IPS-20b (cell line): Measurements from ENCODE around the gene TMEM145.
A peak's percentile ranks its signal among the peaks of the same experiment; 100 is the strongest.

Source experiments
- H3K27ac ChIP-seq: one replicate; pipeline ENCODE4 v1.5.1; 2013; ENCODE audit warnings: low read length
- H3K27me3 ChIP-seq: 2 replicates; pipeline ENCODE4 v1.6.1; 2013; ENCODE audit warnings: mild to moderate bottlenecking, low read length, inconsistent platforms; ENCODE audit not compliant: insufficient read depth
- H3K36me3 ChIP-seq: 2 replicates; pipeline ENCODE4 v1.6.1; 2013; ENCODE audit warnings: low read depth, mild to moderate bottlenecking, inconsistent platforms, low read length, moderate library complexity; ENCODE audit not compliant: insufficient read depth
- H3K4me1 ChIP-seq: 2 replicates; pipeline ENCODE4 v1.6.1; 2013; ENCODE audit warnings: mild to moderate bottlenecking, control low read depth, inconsistent platforms, low read length, moderate library complexity; ENCODE audit not compliant: insufficient read depth
- H3K4me3 ChIP-seq: 2 replicates; pipeline ENCODE4 v1.5.1; 2013; ENCODE audit warnings: mild to moderate bottlenecking, low read length, inconsistent platforms
- H3K9ac ChIP-seq: 2 replicates; pipeline ENCODE4 v1.6.1; 2013; ENCODE audit warnings: low read depth, mild to moderate bottlenecking, inconsistent platforms, low read length, moderate library complexity
- H3K9me3 ChIP-seq: 2 replicates; pipeline ENCODE4 v1.6.1; 2013; ENCODE audit warnings: mild to moderate bottlenecking, low read depth, low read length, inconsistent platforms; ENCODE audit not compliant: insufficient read depth

The TMEM145 gene

GRCh38 chr19:42306646-42307045, 6.5 kb upstream of the TMEM145 start:
- Histone ChIP-seq H3K4me1 (peaks cover 7% of the 10 kb centered on the region; the same call in 1 of the 2 replicates), H3K9me3 (no peaks in the 10 kb centered on the region), H3K4me3 (no peak overlapping the region), H3K27ac (no peak overlapping the region), H3K27me3 (no peaks in the 10 kb centered on the region), H3K9ac (no peak overlapping the region), H3K36me3 (no peaks in the 10 kb centered on the region)

GRCh38 chr19:42309686-42310085, 3.4 kb upstream of the TMEM145 start:
- H3K9ac ChIP-seq = no peak overlapping the region
- H3K9me3 ChIP-seq = no peaks in the 10 kb centered on the region
- no peaks in the 10 kb centered on the region for H3K36me3 ChIP-seq
- H3K27me3 ChIP-seq = peaks cover 24% of the 10 kb centered on the region
- no peak overlapping the region for H3K27ac ChIP-seq
- H3K4me1 ChIP-seq = peaks cover 4% of the 10 kb centered on the region; the same call in 1 of the 2 replicates
- H3K4me3 ChIP-seq = no peak overlapping the region

- Histone ChIP-seq H3K4me3 (no peak overlapping the region), H3K9ac (no peak overlapping the region), H3K27ac (no peak overlapping the region), H3K4me1 (peaks cover 4% of the 10 kb centered on the region; the same call in 1 of the 2 replicates), H3K27me3 (peaks cover 31% of the 10 kb centered on the region), H3K36me3 (no peaks in the 10 kb centered on the region), H3K9me3 (no peaks in the 10 kb centered on the region)
Measured at GRCh38 chr19:42311657-42312056, 1.5 kb upstream of the TMEM145 start.

- no peak overlapping the region for H3K4me3 ChIP-seq
- no peaks in the 10 kb centered on the region for H3K36me3 ChIP-seq
- H3K4me1 ChIP-seq = peaks cover 4% of the 10 kb centered on the region; the same call in 1 of the 2 replicates
- H3K9ac ChIP-seq = no peak overlapping the region
- H3K27me3 ChIP-seq = peaks cover 37% of the 10 kb centered on the region
- H3K27ac ChIP-seq = no peak overlapping the region
- H3K9me3 ChIP-seq = no peaks in the 10 kb centered on the region
Measured at GRCh38 chr19:42312370-42312769, 739 bp upstream of the TMEM145 start.

- no peaks in the 10 kb centered on the region for H3K9me3 ChIP-seq
- H3K36me3 ChIP-seq = no peaks in the 10 kb centered on the region
- no peak overlapping the region for H3K27ac ChIP-seq
- peak overlapping the region; percentile 27; the same call in 1 of the 2 replicates for H3K9ac ChIP-seq
- peaks cover 38% of the 10 kb centered on the region for H3K27me3 ChIP-seq
- H3K4me3 ChIP-seq = peak overlapping the region; percentile 75
- peaks cover 4% of the 10 kb centered on the region; the same call in 1 of the 2 replicates for H3K4me1 ChIP-seq
Measured at GRCh38 chr19:42313840-42314755, 989 bp downstream of the TMEM145 start.

- Histone ChIP-seq H3K36me3 (no peaks in the 10 kb centered on the region), H3K27me3 (peaks cover 38% of the 10 kb centered on the region), H3K9me3 (no peaks in the 10 kb centered on the region), H3K4me3 (no peak overlapping the region), H3K9ac (no peak overlapping the region), H3K4me1 (peaks cover 4% of the 10 kb centered on the region; the same call in 1 of the 2 replicates), H3K27ac (no peak overlapping the region)
Measured at GRCh38 chr19:42315024-42315423, 1.9 kb downstream of the TMEM145 start.

- Histone ChIP-seq H3K9ac (no peak overlapping the region), H3K36me3 (no peaks in the 10 kb centered on the region), H3K4me3 (no peak overlapping the region), H3K9me3 (no peaks in the 10 kb centered on the region), H3K27ac (no peak overlapping the region), H3K4me1 (peaks cover 4% of the 10 kb centered on the region; the same call in 1 of the 2 replicates), H3K27me3 (peaks cover 44% of the 10 kb centered on the region)
Measured at GRCh38 chr19:42316223-42317211, 3.4 kb downstream of the TMEM145 start.

- H3K4me1 ChIP-seq = peaks cover 4% of the 10 kb centered on the region; the same call in 1 of the 2 replicates
- no peak overlapping the region for H3K27ac ChIP-seq
- no peaks in the 10 kb centered on the region for H3K9me3 ChIP-seq
- H3K36me3 ChIP-seq = no peaks in the 10 kb centered on the region
- H3K9ac ChIP-seq = no peak overlapping the region
- H3K4me3 ChIP-seq = no peak overlapping the region
- peaks cover 47% of the 10 kb centered on the region for H3K27me3 ChIP-seq
Measured at GRCh38 chr19:42317535-42317934, 4.4 kb downstream of the TMEM145 start.

GRCh38 chr19:42322305-42322704, 9.2 kb downstream of the TMEM145 start:
- no peaks in the 10 kb centered on the region for H3K36me3 ChIP-seq
- H3K9me3 ChIP-seq = no peaks in the 10 kb centered on the region
- no peaks in the 10 kb centered on the region for H3K4me1 ChIP-seq
- no peak overlapping the region for H3K4me3 ChIP-seq
- H3K9ac ChIP-seq = no peak overlapping the region
- H3K27me3 ChIP-seq = peaks cover 40% of the 10 kb centered on the region
- H3K27ac ChIP-seq = no peak overlapping the region

- Histone ChIP-seq H3K9ac (no peak overlapping the region), H3K4me1 (no peaks in the 10 kb centered on the region), H3K4me3 (peak overlapping the region; percentile 56; the same call in 1 of the 2 replicates), H3K9me3 (no peaks in the 10 kb centered on the region), H3K27ac (no peak overlapping the region), H3K27me3 (peaks cover 38% of the 10 kb centered on the region), H3K36me3 (no peaks in the 10 kb centered on the region)
Measured at GRCh38 chr19:42323473-42323851, 10.4 kb downstream of the TMEM145 start.

GRCh38 chr19:42323852-42324654, 10.9 kb downstream of the TMEM145 start:
- Histone ChIP-seq H3K4me1 (no peaks in the 10 kb centered on the region), H3K9ac (no peak overlapping the region; the same call in 1 of the 2 replicates), H3K36me3 (no peaks in the 10 kb centered on the region), H3K27me3 (peaks cover 38% of the 10 kb centered on the region), H3K4me3 (peak overlapping the region; percentile 56; the same call in 1 of the 2 replicates), H3K27ac (no peak overlapping the region), H3K9me3 (no peaks in the 10 kb centered on the region)
